Liver (tissue), 9 donors: Measurements from ENCODE around the gene PCNT. TPM values are rescaled to one million over a fixed set of nuclear protein-coding genes. Genes with fewer than 3 reads are reported as not detected.

Experiments used
- DNase-seq: peaks from one replicate; pipeline ENCODE4 v3.0.0-alpha.2; 2017; ENCODE audit warnings: low spot score
- H3K27ac ChIP-seq, 2 donors: one replicate each; pipeline ENCODE4 v1.7.0; 2013; ENCODE audit warnings: inconsistent platforms in 2 of 2, low read length in 2 of 2, control low read depth in 1 of 2, low read depth in 1 of 2, mild to moderate bottlenecking in 1 of 2
- H3K27me3 ChIP-seq, 4 donors: one replicate each; pipeline versions ENCODE4 v1.6.1 to v1.7.0; 2013; ENCODE audit warnings: low read length in 3 of 4, inconsistent platforms in 1 of 4, mild to moderate bottlenecking in 1 of 4, moderate library complexity in 1 of 4; ENCODE audit not compliant: control insufficient read depth in 4 of 4, insufficient read depth in 4 of 4
- H3K36me3 ChIP-seq, 4 donors: one replicate each; pipeline versions ENCODE4 v1.6.1 to v1.7.0; 2013; ENCODE audit warnings: low read length in 3 of 4, mild to moderate bottlenecking in 3 of 4, low read depth in 1 of 4, moderate library complexity in 1 of 4; ENCODE audit not compliant: control insufficient read depth in 4 of 4, insufficient read depth in 3 of 4
- H3K4me1 ChIP-seq, 4 donors: one replicate each; pipeline versions ENCODE4 v1.6.1 to v1.7.0; 2013; ENCODE audit warnings: low read length in 3 of 4, mild to moderate bottlenecking in 3 of 4, moderate library complexity in 1 of 4; ENCODE audit not compliant: control insufficient read depth in 4 of 4, insufficient read depth in 4 of 4
- H3K4me3 ChIP-seq, 3 donors: one replicate each; pipeline versions ENCODE4 v1.6.1 to v1.7.0; 2013; ENCODE audit warnings: low read length in 3 of 3, control low read depth in 1 of 3, low read depth in 1 of 3, mild to moderate bottlenecking in 1 of 3
- H3K9ac ChIP-seq, 2 donors: one replicate each; pipeline ENCODE4 v1.7.0; 2013; ENCODE audit warnings: low read length in 2 of 2, mild to moderate bottlenecking in 2 of 2, moderate library complexity in 2 of 2, control low read depth in 1 of 2, low read depth in 1 of 2
- H3K9me3 ChIP-seq, 4 donors: one replicate each; pipeline versions ENCODE4 v1.6.1 to v1.7.0; 2013; ENCODE audit warnings: low read length in 3 of 4; ENCODE audit not compliant: control insufficient read depth in 4 of 4
- ATF3 ChIP-seq: IDR thresholded peaks from 2 replicates; pipeline ENCODE4 v1.6.1; 2016; ENCODE audit warnings: antibody characterized with exemption
- FOXA1 ChIP-seq: IDR thresholded peaks from 2 replicates; pipeline ENCODE4 v1.6.1; 2016; ENCODE audit warnings: antibody characterized with exemption
- GABPA ChIP-seq, 2 donors: IDR thresholded peaks in 1 of 2; conservative IDR thresholded peaks in 1 of 2; 2 replicates each; pipeline ENCODE4 v1.6.1; 2016; ENCODE audit warnings: antibody characterized with exemption in 2 of 2, mild to moderate bottlenecking in 1 of 2, moderate library complexity in 1 of 2
- HNF4A ChIP-seq, 2 donors: conservative IDR thresholded peaks; 2 replicates each; pipeline ENCODE4 v1.6.1; 2016; ENCODE audit warnings: antibody characterized with exemption in 2 of 2, mild to moderate bottlenecking in 2 of 2
- HNF4G ChIP-seq: IDR thresholded peaks from 2 replicates; pipeline ENCODE4 v1.6.1; 2016; ENCODE audit warnings: antibody characterized with exemption
- JUND ChIP-seq, 2 donors: IDR thresholded peaks; 2 replicates each; pipeline ENCODE4 v1.6.1; 2016; ENCODE audit warnings: antibody characterized with exemption in 2 of 2
- NR2F2 ChIP-seq: IDR thresholded peaks from 2 replicates; pipeline ENCODE4 v1.6.1; 2016; ENCODE audit warnings: antibody characterized with exemption
- RAD21 ChIP-seq, 2 donors: IDR thresholded peaks; 2 replicates each; pipeline ENCODE4 v1.6.1; 2016; ENCODE audit warnings: antibody characterized with exemption in 2 of 2, mild to moderate bottlenecking in 2 of 2
- RXRA ChIP-seq, 2 donors: IDR thresholded peaks; 2 replicates each; pipeline ENCODE4 v1.6.1; 2017 to 2018; ENCODE audit warnings: antibody characterized with exemption in 2 of 2, mild to moderate bottlenecking in 1 of 2
- SP1 ChIP-seq: IDR thresholded peaks from 2 replicates; pipeline ENCODE4 v1.6.1; 2018; ENCODE audit warnings: antibody characterized with exemption, mild to moderate bottlenecking
- TAF1 ChIP-seq: conservative IDR thresholded peaks from 2 replicates; pipeline ENCODE4 v1.6.1; 2016; ENCODE audit warnings: antibody characterized with exemption, mild to moderate bottlenecking
- YY1 ChIP-seq: IDR thresholded peaks from 2 replicates; pipeline ENCODE4 v1.6.1; 2016; ENCODE audit warnings: antibody characterized with exemption, mild to moderate bottlenecking
- WGBS: extraction: QIAGEN DNeasy Blood & Tissue Kit; methylation state at CpG from one replicate; pipeline ENCODE4 v1.1.7; 2013; 5-methylcytosine and 5-hydroxymethylcytosine counted together
- polyA plus RNA-seq, 2 donors: library from polyadenylated mRNA; stranded (reverse) in 1 of 2; unstranded in 1 of 2; fragments of 200-250 nt in 1 of 2; fragments of >200 nt in 1 of 2; fragmentation: Nextera tagmentation in 1 of 2; extraction: Ambion mirVana in 1 of 2; gene quantifications; one replicate each; pipeline versions ENCODE4 v1.2.1 to v1.2.3, GENCODE V29; 2013 to 2015
- total RNA-seq, 2 donors: library from RNA; depleted of rRNA; stranded (reverse); fragments of >200 nt; gene quantifications; one replicate each; pipeline ENCODE4 v1.2.3, GENCODE V29; 2014
- TF ChIP-seq, protein P1 (sequence below): IDR thresholded peaks from 2 replicates; pipeline ENCODE4 v1.6.1; 2016; ENCODE audit warnings: antibody characterized with exemption, mild to moderate bottlenecking
- TF ChIP-seq, protein P2 (sequence below): IDR thresholded peaks from 2 replicates; pipeline ENCODE4 v1.6.1; 2016; ENCODE audit warnings: antibody characterized with exemption
- TF ChIP-seq, protein P3 (sequence below): fragments of 150-350 bp; IDR thresholded peaks from 2 replicates; pipeline ENCODE4 v1.5.1; 2017; ENCODE audit warnings: improper control_type of control experiment, low read depth, low read length; ENCODE audit not compliant: missing input control
- donor health status: healthy.
- donor health status: healthy.
- donor health status: healthy.
- donor health status: healthy.
- donor health status: healthy.

Gene PCNT
- total and polyA plus RNA-seq, 4 donors = 6.7 to 36.8 (median 15.2) TPM

DNA sequence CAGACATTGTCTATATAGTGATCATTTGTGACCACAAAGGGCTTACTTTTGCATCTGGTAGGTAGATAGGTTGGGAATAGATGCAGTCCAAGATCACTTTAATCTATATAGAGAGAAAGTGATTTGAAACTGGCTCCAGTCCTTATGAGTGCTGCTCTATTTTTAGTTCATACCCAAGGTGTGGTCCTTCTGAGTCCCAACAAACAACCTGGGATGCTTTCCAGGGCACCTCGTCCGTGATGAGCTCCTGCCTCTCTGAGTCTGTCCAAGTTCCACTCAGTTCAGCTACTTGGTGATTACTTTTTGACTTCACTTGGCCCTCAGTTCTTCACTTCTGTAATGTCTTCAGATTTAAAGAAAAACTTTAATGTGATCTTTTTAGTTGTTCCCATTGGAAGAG lies 155.0 kb downstream of the PCNT start:
- Histone ChIP-seq H3K9ac (no peak overlapping the region), H3K4me3 (no peak overlapping the region)
- TF ChIP-seq NR2F2 = no peak
- TF ChIP-seq YY1 = no peak
- TF ChIP-seq, protein P1, sequence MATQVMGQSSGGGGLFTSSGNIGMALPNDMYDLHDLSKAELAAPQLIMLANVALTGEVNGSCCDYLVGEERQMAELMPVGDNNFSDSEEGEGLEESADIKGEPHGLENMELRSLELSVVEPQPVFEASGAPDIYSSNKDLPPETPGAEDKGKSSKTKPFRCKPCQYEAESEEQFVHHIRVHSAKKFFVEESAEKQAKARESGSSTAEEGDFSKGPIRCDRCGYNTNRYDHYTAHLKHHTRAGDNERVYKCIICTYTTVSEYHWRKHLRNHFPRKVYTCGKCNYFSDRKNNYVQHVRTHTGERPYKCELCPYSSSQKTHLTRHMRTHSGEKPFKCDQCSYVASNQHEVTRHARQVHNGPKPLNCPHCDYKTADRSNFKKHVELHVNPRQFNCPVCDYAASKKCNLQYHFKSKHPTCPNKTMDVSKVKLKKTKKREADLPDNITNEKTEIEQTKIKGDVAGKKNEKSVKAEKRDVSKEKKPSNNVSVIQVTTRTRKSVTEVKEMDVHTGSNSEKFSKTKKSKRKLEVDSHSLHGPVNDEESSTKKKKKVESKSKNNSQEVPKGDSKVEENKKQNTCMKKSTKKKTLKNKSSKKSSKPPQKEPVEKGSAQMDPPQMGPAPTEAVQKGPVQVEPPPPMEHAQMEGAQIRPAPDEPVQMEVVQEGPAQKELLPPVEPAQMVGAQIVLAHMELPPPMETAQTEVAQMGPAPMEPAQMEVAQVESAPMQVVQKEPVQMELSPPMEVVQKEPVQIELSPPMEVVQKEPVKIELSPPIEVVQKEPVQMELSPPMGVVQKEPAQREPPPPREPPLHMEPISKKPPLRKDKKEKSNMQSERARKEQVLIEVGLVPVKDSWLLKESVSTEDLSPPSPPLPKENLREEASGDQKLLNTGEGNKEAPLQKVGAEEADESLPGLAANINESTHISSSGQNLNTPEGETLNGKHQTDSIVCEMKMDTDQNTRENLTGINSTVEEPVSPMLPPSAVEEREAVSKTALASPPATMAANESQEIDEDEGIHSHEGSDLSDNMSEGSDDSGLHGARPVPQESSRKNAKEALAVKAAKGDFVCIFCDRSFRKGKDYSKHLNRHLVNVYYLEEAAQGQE = no peak
- TF ChIP-seq RAD21 (IDR thresholded peaks at IDR 0.05) = no peak
- TF ChIP-seq RXRA (IDR thresholded peaks at IDR 0.05) = no peak
- TF ChIP-seq SP1 = no peak
- TF ChIP-seq GABPA (IDR thresholded peaks at IDR 0.05 in 1 of 2, conservative IDR thresholded peaks at IDR 0.05 in 1 of 2) = no peak
- TF ChIP-seq, protein P2, sequence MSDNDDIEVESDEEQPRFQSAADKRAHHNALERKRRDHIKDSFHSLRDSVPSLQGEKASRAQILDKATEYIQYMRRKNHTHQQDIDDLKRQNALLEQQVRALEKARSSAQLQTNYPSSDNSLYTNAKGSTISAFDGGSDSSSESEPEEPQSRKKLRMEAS = no peak

DNA sequence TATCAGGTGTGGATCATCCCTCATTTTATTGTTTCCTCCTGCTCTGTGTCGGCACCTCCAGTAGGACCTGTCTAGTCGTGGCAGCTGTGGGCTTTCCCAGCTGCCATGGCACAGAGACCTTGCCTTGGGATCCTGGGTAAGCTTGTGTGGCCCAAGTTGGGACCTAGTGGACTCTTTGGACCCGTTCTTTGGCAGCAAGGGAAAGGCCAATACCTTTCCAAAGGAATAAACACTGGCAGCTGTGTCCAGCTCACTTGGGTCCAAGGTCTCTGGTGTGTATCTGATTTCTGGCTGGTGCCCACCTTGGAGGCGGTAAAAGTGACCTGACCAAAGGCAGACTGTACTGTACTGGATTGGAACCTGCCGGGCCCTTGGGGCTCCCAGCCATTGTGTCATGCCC lies 156.5 kb downstream of the PCNT start:
- no peaks in the 10 kb centered on the region for H3K9me3 ChIP-seq
- no peak overlapping the region for H3K27ac ChIP-seq
- no peaks in the 10 kb centered on the region for H3K27me3 ChIP-seq
- no peak for TF ChIP-seq FOXA1
- TF ChIP-seq JUND (IDR thresholded peaks at IDR 0.05) = peak in 1 of 2 donors; percentile 37
- peak; percentile 27 for TF ChIP-seq YY1
- TF ChIP-seq RXRA (IDR thresholded peaks at IDR 0.05) = peak; percentile 48 to 71
- TF ChIP-seq HNF4G = peak; percentile 49
- TF ChIP-seq, protein P3, sequence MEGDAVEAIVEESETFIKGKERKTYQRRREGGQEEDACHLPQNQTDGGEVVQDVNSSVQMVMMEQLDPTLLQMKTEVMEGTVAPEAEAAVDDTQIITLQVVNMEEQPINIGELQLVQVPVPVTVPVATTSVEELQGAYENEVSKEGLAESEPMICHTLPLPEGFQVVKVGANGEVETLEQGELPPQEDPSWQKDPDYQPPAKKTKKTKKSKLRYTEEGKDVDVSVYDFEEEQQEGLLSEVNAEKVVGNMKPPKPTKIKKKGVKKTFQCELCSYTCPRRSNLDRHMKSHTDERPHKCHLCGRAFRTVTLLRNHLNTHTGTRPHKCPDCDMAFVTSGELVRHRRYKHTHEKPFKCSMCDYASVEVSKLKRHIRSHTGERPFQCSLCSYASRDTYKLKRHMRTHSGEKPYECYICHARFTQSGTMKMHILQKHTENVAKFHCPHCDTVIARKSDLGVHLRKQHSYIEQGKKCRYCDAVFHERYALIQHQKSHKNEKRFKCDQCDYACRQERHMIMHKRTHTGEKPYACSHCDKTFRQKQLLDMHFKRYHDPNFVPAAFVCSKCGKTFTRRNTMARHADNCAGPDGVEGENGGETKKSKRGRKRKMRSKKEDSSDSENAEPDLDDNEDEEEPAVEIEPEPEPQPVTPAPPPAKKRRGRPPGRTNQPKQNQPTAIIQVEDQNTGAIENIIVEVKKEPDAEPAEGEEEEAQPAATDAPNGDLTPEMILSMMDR = no peak
- peak; percentile 62 for TF ChIP-seq SP1
- peak; percentile 89 to 91 for TF ChIP-seq HNF4A (conservative IDR thresholded peaks at IDR 0.05)
- no peak for TF ChIP-seq TAF1
- peak in 1 of 2 donors; percentile 12 for TF ChIP-seq RAD21 (IDR thresholded peaks at IDR 0.05)
- TF ChIP-seq ATF3 = no peak
- H3K4me3 ChIP-seq = no peak overlapping the region
- no peaks in the 10 kb centered on the region for H3K36me3 ChIP-seq
- peaks cover 7 to 10% (median 10%) of the 10 kb centered on the region in 4 donors for H3K4me1 ChIP-seq
- DNase-seq = no peak
- WGBS = 50% methylated on average over 5 of the region's 5 CpGs
- no peak overlapping the region for H3K9ac ChIP-seq

More for the DNA sequence above, 155.0 kb downstream of the PCNT start:
- Histone ChIP-seq H3K27ac (no peak overlapping the region), H3K36me3 (no peaks in the 10 kb centered on the region), H3K27me3 (no peaks in the 10 kb centered on the region), H3K4me1 (peaks cover 7 to 10% (median 10%) of the 10 kb centered on the region in 4 donors), H3K9me3 (no peaks in the 10 kb centered on the region)
- DNase-seq = no peak
- WGBS = 52% methylated on average over 2 of the region's 2 CpGs
